NT2/D1 (cell line): ENCODE results near the gene GPX5.

ENCODE experiments used
- SUZ12 ChIP-seq: IDR thresholded peaks from 2 replicates; pipeline ENCODE4 v1.6.1; 2011; ENCODE audit not compliant: insufficient read length, insufficient read depth; ENCODE audit errors: extremely low read depth
- YY1 ChIP-seq: IDR thresholded peaks from 2 replicates; pipeline ENCODE4 v1.6.1; 2011; ENCODE audit not compliant: insufficient read length, insufficient read depth
- ZNF274 ChIP-seq: IDR thresholded peaks from 2 replicates; pipeline ENCODE4 v1.6.1; 2011; ENCODE audit warnings: mild to moderate bottlenecking, low read depth, low read length

DNA sequence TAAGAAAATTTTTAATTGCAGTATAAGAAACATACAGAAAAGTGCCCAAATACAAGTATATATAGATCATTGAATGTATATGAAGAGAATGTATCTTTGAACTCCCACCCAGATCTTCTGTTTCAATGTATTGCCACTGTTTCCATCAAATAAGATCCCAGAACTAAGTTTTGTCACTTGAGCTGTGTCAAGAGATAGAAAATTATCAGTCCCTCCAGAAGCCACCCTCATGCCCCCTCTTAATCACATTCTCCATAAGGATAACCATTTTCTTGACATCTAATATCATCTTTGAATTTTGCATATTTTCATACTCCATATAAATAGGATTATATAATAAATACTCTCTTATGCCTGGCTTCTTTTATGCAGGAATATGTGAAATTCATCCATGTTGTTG lies 20.3 kb downstream of the GPX5 start:
- TF ChIP-seq YY1 (no peak), ZNF274 (no peak), SUZ12 (no peak)
